GM19043 (cell line): Measurements from ENCODE around the gene IFIH1.
A peak's percentile ranks its signal among the peaks of the same experiment; 100 is the strongest.

Experiments used
- ATAC-seq: cut with Tn5 transposase; IDR thresholded peaks from one replicate; pipeline ENCODE4 v1.9.1; 2021; ENCODE audit warnings: low read depth; ENCODE audit not compliant: unreplicated experiment

Gene IFIH1

DNA sequence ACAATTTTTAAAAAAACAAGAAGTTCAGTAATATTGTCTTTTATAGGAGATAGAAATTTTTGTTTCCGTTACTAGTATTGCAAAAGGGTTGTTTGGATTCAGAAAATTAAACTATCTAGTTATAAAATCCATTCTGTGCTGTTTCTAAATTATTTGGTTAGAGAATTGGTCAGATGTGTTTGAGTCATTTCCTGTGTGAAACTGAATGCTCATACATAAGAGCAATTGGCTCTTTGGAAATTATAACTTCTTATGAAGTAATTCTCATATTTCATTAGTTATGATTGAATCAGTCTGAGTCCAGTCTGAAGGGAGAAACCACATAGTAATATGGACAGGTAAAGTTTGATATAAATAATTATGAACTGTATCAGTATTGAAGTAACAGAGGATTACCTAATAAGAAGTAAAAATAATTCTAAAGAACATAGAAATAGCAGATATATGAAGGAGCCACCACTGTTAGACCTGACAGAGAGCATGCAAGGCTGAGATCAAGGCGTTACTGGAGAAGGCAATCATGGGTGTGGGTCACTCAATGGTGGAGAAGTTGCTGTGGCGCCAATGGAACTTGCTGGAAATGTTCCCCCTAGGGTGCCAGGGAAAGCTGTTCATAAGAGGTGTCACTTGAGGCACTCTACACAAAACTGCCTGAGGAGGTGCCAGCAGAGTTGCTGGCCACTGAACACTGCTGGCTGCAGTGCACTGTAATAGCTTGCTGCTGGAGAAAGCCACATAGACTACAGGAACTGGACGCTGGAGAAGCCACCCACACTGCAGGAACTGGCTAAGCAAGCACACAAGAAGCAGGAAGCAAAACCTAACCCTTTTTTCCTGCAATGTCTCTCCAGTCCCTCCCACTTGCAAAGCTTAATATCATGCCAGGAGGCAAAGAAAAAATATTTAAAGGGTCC, 57.2 kb downstream of the IFIH1 start:
- ATAC-seq: peak; percentile 67

DNA sequence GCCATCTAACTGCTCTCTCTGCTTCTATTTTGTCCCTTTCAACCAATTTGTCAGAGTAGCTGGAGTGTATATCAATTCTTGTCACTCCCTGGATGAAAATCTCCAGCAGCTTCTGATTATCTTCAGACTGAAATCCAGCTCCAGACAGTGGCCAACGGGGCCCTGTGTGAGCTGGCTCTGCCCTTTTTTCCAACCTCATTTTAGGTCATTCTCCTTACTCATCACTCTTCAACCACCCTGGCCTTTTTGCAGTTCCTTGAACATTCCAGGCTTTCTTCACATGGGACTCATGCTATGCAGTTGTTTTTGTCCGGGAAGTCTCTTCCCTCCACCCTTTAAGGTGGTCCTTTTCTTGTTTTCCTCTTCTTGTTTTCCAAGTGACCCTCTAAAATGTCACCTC, 59.8 kb downstream of the IFIH1 start:
- no peak for ATAC-seq

DNA sequence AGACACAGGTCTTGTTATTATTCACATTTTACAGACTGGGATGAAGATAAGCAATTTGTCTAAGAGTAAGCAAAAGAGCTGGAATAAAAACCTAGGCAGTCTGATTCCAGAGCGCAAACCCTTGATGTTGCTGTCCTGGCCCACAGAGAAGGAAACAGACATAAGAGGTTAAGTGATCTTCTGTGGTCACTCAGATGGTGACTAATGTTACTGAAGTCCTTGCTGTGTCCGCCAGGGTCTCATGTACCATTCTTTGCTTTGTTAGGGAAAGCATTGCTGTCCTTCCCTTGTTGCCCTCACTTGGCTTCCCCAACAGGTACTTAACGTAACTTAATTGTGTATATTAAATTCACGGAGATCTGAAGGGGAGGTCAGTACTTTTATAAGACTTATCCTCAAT, 60.3 kb downstream of the IFIH1 start:
- ATAC-seq: no peak

DNA sequence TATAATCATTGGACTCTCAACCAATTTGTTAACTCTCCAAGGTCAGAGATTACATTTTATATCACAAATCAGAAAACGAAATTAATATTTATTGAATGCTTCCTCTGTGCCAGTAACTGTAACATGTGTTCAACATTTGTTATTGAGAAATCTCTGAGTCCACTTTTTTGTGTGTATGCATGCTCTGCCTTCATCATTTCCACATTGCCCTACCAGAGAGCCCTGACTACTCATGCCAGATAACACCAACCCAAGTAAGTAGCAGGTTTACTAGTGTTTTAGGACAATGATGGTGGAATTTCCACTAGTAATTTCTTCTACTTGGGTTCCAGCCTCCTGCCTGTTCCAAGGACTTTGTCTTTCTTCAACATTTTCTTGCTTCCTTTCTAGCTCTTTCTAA, 61.1 kb downstream of the IFIH1 start:
- ATAC-seq: no peak

DNA sequence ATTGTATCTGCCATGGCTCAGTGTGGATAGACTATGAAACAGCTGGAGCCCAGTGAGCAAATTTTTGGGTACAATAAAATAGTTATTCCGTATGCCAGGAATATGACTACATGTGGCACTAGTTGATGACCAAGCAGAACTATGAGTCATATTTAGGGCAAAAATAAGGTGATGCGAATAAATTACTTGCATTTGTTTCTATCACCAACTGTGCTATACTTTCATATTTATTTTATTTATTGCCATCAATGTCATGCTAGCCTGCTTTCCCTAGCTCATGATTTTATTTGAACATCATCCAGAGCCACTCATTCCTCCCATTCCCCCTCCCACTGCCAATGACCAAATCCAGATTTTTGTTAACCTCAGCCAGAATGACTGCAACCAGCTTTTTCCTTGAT, 61.9 kb downstream of the IFIH1 start:
- ATAC-seq: no peak

DNA sequence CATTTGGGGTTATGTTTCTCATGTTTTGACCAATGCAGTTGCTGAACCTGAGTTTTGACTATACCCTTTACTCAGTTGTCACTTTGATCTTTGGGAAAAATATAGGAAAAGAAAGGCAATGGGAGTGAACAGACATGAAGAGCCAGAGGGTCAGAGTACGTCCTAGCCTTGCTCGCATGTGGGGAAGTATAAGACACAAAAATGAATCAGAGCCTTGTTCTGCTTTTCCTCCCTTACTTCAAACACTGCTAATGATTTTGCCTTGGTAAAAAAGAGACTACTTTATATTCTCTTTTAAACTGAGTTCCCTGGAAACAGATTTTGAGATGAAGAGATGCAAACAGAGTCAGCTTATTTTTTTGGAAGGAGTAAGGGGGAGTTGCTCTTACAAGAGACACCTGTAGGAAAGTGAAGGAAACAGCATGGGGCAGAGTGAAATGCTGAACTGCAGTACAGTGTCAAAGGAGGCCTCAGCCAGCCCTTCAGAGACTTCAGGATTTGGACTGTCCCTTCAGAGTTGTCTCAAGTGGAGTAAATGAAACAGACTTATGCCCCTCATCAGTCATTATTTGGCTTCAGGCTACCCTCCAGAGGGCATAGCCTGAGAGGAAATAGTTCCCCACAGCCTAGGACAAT, 64.1 kb downstream of the IFIH1 start:
- ATAC-seq: no peak

DNA sequence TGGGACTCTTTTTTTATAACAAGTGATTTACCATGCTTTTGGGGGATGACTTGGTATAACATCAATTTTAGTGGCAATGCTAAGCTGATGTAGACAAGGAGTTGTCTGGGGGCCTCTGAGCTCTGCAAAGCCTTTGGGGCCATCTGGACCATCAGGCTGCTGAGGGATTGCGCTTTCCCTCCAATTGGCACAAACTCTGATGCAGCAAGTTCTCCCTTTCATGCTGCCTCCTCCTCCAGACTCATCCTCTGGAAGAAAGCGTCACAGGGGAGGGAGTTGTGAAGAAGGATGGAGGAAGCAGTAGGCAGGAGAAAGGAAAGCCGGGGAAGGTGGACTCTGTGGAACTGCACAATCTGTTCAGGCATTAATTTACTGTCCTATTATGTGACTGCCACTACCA, 65.0 kb downstream of the IFIH1 start:
- ATAC-seq: no peak

DNA sequence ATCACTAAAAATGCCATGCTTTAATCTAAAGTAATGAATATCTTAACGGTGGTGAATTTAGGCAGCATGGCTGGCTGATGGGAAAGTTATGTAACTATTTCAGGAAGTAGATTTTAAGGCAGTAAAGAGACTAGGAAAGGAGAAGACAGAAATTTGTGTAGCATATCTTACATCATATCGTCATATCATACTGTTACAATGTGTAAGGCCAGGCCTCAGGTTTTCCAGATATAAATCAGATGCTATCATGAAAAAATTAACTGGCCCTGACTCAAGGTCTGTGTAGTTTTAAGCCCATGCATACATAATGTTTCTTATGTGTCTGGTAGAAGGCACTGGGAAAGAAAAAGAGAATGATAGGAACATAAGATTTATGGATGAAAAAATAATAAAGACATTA, 66.3 kb downstream of the IFIH1 start:
- ATAC-seq: no peak

DNA sequence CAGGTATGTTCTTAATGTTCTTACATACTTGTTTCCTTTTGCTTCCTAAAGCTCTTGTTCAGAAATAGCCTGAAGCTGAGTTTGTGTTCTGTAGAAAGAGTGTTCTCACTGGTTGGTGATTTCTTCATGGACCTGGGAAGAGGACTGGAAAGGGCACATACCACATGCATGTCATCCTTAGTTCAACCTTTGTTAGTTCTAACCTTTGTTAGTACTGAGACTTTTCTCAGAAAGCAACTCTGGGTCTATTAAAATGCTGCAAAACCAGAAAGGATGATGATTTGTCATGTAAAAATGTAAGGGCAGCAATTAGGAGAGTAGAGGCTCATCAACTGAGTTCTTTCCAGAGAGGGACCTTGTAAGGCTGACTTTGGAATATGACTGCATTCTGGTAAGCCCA, 72.7 kb downstream of the IFIH1 start:
- ATAC-seq: no peak

DNA sequence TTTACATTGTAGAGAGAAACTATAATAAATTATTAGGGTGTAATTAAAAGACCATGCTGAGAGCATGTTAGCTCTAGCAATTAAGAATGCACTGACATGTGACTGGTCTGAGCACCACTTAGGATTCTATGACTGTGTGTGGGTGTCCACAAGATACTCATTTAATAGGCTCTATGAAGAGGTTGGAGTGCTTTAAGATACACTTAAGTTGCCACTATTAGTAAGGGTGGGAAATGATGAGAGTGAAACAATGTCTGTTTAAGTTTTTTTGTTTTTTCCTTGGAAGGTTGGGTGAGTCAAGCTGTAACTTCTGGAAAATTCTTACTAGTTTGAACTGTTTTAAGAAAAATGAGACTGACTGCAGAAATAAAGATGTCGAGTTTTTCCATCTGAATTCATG, 73.4 kb downstream of the IFIH1 start:
- no peak for ATAC-seq

DNA sequence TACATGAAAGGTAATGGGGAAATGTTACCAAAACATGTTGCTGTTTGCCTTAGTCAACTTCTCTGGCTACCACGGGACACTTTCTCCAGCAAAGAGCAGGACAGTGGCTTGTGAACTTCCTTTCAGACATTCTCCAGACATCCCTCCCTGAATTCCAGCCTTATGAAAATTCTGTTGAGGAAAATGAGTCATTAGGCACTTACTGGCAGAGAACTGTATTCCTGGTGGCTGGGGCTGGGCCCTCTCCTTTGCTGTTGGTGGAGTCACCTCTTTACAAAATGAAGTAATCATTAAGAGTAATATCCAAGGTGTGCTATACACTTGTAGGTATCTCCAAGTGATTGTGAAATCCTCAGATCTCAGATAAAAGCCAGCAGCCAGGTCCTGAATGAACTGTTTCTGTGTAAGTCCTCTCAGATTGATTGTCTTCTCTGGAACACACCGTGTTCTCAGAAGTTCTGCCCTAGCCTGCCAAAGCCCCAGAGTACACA, 73.9 kb downstream of the IFIH1 start:
- ATAC-seq: no peak

DNA sequence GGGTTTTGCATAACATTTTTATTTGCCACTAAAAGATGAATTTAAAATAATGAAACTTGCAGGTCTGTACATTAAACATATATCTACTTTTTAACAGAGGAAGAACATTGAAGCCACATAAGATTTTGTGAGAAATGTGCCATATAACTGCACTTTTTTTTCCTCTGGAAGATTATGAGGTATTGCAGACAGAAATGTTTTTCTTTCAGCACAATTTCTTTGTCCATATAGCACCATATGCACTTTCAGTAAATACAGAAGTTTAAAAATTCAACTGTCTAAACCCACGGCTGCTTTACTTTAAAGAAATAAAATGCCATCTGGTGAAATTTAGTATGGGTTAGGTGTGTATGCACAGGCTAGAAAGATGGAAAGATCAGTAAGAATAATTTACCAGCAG, 74.8 kb downstream of the IFIH1 start:
- no peak for ATAC-seq

DNA sequence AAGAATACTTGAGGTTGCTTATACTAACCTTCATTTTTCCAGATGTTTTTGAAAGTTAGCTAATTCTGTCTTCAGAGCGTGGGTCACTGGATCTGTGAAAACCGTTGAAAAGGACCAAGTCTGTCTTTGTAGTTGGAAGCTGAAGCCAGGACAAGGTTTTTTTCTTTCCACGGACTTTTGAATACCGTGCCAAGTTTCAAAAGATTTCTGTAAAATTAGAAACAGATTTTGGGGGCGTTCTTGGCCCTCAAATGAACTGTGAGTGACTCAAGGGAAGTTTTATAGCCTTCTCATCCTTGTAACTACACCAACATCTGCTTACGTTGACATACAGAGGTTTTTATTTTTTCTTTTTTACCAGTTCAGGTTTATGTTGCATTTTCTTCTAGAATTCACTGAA, 75.2 kb downstream of the IFIH1 start, which contains the start of gene FAP:
TSS of gene FAP (minus strand) at position 152 of the 400 bp plus-strand sequence. CDS start at position 34, 118 bp downstream.
- ATAC-seq: no peak

DNA sequence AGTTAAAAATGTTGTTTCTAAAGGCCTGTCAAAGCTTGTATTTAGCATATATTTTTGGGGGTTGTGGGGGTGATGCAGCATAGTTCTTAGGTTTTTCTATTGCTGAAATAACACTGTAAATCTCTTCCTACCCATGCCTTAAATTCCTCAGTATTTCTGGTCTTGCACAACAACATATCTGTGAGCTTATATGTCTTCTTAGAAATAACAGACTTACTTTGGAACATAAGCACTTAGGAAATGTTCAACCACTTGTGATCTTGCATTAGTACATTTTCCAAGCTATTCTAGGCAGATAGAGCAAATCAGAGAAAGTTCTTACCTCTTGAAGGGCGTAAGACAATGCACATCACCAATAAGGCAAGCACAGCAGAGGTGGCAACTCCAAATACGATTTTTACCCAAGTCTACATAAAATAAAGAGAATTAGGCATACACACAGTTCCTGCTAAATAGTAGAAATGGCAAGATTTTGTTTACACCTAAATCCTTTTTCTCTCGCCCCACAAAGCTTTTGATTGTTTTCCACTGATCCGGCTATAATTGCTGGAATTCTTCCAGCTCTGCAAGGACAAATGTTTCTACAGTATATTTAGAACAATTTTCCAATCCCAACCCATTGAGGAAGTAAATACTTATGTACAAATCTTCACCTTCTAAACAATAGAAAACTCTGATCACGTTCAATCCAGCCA, 75.8 kb downstream of the IFIH1 start:
- no peak for ATAC-seq

DNA sequence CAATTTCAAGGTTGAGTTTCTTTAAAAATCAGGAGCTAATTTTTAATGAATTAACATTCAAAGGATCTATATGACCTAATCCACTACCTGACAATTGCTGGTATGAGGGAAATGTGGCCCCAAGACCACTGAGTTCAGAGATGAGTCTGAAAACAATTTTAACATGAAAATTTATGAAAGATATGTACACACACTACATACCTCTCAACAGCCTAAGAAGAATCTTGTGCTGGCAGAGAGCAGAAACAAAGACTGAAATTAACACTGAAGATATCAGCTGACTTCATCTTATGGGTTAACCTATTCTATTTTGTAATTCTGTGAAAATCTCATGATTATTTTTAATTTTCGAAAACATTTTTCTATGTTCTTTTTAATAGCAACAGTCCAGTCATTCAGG, 76.9 kb downstream of the IFIH1 start:
- ATAC-seq: no peak

DNA sequence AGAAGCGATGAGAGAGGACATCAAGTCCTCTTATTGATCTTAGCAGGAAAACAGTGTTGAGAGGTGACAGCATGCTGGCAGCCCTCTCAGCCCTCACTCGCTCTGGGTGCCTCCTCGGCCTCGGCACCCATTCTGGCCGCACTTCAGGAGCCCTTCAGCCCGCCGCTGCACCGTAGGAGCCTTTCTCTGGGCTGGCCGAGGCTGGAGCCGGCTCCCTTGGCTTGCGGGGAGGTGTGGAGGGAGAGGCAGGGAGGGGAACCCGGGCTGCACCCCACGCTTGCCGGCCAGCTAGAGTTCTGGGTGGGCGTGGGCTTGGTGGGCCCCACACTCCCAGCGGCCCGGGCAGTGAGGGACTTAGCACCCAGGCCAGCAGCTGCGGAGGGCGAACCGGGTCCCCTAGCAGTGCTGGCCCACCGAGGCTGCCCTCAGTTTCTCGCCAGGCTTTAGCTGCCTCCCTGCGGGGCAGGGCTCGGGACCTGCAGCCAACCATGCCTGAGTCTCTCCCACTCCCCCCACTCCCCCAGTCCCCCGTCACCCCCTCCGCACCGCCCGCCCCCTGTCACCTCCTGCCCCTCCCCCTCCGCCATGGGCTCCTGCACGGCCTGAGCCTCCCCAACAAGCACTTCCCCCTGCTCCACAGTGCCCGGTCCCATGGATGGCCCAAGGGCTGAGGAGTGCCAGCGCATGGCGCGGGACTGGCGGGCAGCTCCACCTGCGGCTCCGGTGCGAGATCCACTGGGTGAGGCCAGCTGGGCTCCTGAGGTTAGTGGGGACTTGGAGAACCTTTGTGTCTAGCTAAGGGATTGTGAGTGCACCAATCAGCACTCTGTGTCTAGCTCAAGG, 83.6 kb downstream of the IFIH1 start:
- ATAC-seq: no peak

DNA sequence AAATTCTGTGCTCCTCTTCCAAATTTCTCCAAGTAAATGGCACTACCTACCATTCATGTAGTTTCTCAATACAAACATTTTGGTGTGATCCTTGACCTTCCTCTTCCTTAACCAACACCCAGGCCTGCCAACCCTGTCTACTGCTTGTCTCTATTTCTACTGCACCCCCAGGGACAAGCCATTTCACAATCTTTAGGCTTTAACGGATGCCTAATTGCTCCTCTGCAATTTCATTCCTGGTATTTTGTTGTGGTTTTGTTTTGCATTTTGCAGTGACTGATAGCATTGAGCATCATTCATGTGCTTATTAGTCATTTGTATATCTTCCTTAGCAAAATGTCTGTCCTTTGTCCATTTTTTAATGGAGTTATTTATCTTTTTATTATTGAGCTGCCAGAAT, 85.3 kb downstream of the IFIH1 start:
- ATAC-seq: no peak

DNA sequence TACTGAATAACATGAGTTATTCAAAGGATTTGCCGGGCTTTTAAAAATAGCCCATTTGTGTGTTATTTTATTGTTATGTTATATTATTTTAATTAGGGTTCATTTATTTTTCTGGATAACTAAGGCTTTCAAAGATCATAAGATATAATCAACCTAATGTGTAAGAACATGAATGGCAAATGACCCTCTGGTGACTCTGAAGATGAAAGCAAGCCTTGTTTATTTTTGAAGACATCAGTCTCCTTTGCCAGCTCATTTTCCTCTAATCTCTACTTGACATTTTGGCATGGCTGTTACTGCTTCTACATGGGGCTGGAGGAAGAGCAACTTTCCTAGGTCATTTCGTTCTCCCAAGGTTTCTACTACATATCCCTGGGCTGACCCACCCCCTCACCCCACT, 85.8 kb downstream of the IFIH1 start:
- no peak for ATAC-seq

DNA sequence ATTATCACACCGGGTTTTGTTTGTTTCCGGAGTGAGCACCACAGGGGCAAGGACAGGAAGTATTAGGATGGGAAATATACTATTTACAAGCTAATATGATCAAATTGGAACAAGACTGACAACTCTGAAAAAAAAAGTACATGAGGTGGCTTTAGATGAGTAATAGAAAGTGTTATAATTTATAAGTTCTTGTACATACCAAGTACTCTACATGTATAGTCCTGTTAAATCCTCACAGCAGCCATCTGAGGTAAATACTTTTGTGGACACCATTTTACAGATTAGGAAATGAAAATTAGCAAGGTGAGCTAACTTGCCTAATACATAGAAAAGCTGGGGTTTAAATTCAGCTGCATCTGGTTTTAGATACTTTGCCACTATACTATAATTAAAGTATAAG, 86.5 kb downstream of the IFIH1 start:
- ATAC-seq: no peak

DNA sequence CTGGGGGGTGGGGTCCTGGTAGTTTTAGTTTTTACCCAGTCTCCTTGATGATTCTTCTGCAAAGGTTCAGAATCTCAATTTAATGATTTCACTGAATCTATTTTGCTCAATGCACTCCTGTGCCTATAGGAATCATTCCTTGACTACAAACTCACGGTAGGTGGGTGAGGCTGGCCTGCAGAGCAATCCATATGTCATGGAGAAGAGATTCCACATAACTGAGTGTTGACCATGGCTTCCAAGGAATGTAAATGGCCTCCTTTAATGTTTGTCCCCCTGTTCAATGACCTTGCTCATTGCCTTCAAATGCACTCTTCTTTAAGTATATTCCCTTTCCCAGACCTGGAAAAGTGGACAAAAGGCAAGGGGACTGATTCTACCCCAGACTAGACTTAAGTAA, 87.7 kb downstream of the IFIH1 start:
- ATAC-seq: no peak
